Karpas-422 (cell line): ENCODE results near the gene MIDN. TPM values are rescaled to one million over a fixed set of nuclear protein-coding genes. Genes with fewer than 3 reads are reported as not detected.
"Not testable (repeated sequence)": the region's sequence is repeated elsewhere in the genome, so short reads cannot be mapped to it uniquely, and the experiment has no call there.

ENCODE experiments used
- DNase-seq: peaks from one replicate; pipeline ENCODE4 v3.0.0-alpha.2; 2015
- H2AFZ ChIP-seq: fragments of 200-600 bp; sonication (generic); 2 replicates; pipeline ENCODE4 v1.6.1; 2014; ENCODE audit warnings: antibody characterized with exemption, low read length, mixed read lengths
- H3K27ac ChIP-seq: fragments of 200-600 bp; sonication (generic); 2 replicates; pipeline ENCODE4 v1.5.1; 2014; ENCODE audit warnings: mild to moderate bottlenecking, low read length, moderate library complexity
- H3K27me3 ChIP-seq: fragments of 200-600 bp; sonication (generic); 2 replicates; pipeline ENCODE4 v1.6.1; 2014; ENCODE audit warnings: low read length, mixed read lengths
- H3K36me3 ChIP-seq: fragments of 200-600 bp; sonication (generic); 2 replicates; pipeline ENCODE4 v1.6.1; 2014; ENCODE audit warnings: low read length, mixed read lengths; ENCODE audit not compliant: insufficient read depth
- H3K4me1 ChIP-seq: fragments of 200-600 bp; sonication (generic); 2 replicates; pipeline ENCODE4 v1.6.1; 2014; ENCODE audit warnings: mild to moderate bottlenecking, low read length, mixed read lengths
- H3K4me2 ChIP-seq: fragments of 200-600 bp; sonication (generic); 2 replicates; pipeline ENCODE4 v1.6.1; 2014; ENCODE audit warnings: low read length, low read depth, mild to moderate bottlenecking; ENCODE audit not compliant: poor library complexity, severe bottlenecking
- H3K4me3 ChIP-seq: fragments of 200-600 bp; sonication (generic); 2 replicates; pipeline ENCODE4 v1.5.1; 2014; ENCODE audit warnings: mild to moderate bottlenecking, antibody characterized with exemption, low read length, mixed read lengths
- H3K79me2 ChIP-seq: fragments of 200-600 bp; sonication (generic); 2 replicates; pipeline ENCODE4 v1.6.1; 2014; ENCODE audit warnings: mild to moderate bottlenecking, low read length, mixed read lengths
- H3K9ac ChIP-seq: fragments of 200-600 bp; sonication (generic); 2 replicates; pipeline ENCODE4 v1.6.0; 2014; ENCODE audit warnings: low read length
- H3K9me2 ChIP-seq: fragments of 200-600 bp; sonication (generic), shearing (Covaris generic); replicated peaks from 2 replicates; pipeline ENCODE4 v1.6.0; 2014; ENCODE audit warnings: mild to moderate bottlenecking, low read length, moderate library complexity; ENCODE audit not compliant: insufficient read depth
- H3K9me3 ChIP-seq: fragments of 300-700, 200-600 bp; sonication (generic); 2 replicates; pipeline ENCODE4 v1.6.1; 2014; ENCODE audit warnings: low read length, mixed read lengths
- H4K20me1 ChIP-seq: fragments of 200-600 bp; sonication (generic); 2 replicates; pipeline ENCODE4 v1.6.1; 2014; ENCODE audit warnings: mild to moderate bottlenecking, antibody characterized with exemption, low read length, low read depth; ENCODE audit not compliant: insufficient read depth
- total RNA-seq: library from RNA; depleted of rRNA; stranded (reverse); fragments of >200 nt; shearing (Covaris generic); gene quantifications from 2 replicates; pipeline ENCODE4 v1.2.3, GENCODE V29; 2014; ENCODE audit warnings: low replicate concordance; rRNA removed

Gene MIDN
- total RNA-seq: 21.4 and 40.5 TPM in 2 replicates

- Histone ChIP-seq H3K79me2 (peaks cover 23% of the 10 kb centered on the region), H3K4me1 (peaks cover 57% of the 10 kb centered on the region), H4K20me1 (peaks cover 8% of the 10 kb centered on the region; the same call in 1 of the 2 replicates), H2AFZ (no peak within 1 kb of the TSS), H3K4me3 (peak within 1 kb of the TSS; percentile 86), H3K27ac (peak within 1 kb of the TSS; percentile 89), H3K9me3 (no peaks in the 10 kb centered on the region), H3K27me3 (no peaks in the 10 kb centered on the region), H3K36me3 (peaks cover 4% of the 10 kb centered on the region), H3K9ac (peak within 1 kb of the TSS; percentile 89), H3K9me2 (no peaks in the 10 kb centered on the region), H3K4me2 (peak within 1 kb of the TSS; percentile 80)
- peak; percentile 92 for DNase-seq
These were observed at the start of gene MIDN for GRCh38 chr19:1248139-1248785. Gene MIDN, plus strand, starts transcription at chr19:1248583. Its CDS starts 1,714 bp downstream, at chr19:1250297.

- Histone ChIP-seq H3K27me3 (no peaks in the 10 kb centered on the region), H4K20me1 (no peaks in the 10 kb centered on the region), H3K9ac (no peak overlapping the region), H3K9me2 (no peaks in the 10 kb centered on the region), H3K27ac (no peak overlapping the region), H3K9me3 (no peaks in the 10 kb centered on the region), H2AFZ (no peak overlapping the region), H3K36me3 (no peaks in the 10 kb centered on the region), H3K4me2 (no peak overlapping the region), H3K4me3 (no peak overlapping the region), H3K79me2 (no peaks in the 10 kb centered on the region), H3K4me1 (no peaks in the 10 kb centered on the region)
- no peak for DNase-seq
These were observed 48.9 kb upstream of the MIDN start for GRCh38 chr19:1199531-1199930.

GRCh38 chr19:1200614-1201013 lies 47.8 kb upstream of the MIDN start:
- not testable (repeated sequence) for H4K20me1 ChIP-seq, H3K4me1 ChIP-seq, H3K9me2 ChIP-seq, H3K27ac ChIP-seq, DNase-seq, H3K4me3 ChIP-seq, H3K36me3 ChIP-seq, H3K9ac ChIP-seq, H3K9me3 ChIP-seq, H3K4me2 ChIP-seq, H3K27me3 ChIP-seq, H2AFZ ChIP-seq, H3K79me2 ChIP-seq

GRCh38 chr19:1205114-1206099 lies 43.0 kb upstream of the MIDN start, which contains the start of gene STK11:
Gene STK11, plus strand, starts transcription at chr19:1205778. Its CDS starts 1,136 bp downstream, at chr19:1206914.
- H3K4me3 ChIP-seq: peak within 1 kb of the TSS; percentile 68
- H3K79me2 ChIP-seq: peaks cover 42% of the 10 kb centered on the region
- peak within 1 kb of the TSS; percentile 69 for H2AFZ ChIP-seq
- H3K9me3 ChIP-seq: no peaks in the 10 kb centered on the region
- H3K4me2 ChIP-seq: peak within 1 kb of the TSS; percentile 91
- DNase-seq: peak; percentile 99
- no peaks in the 10 kb centered on the region for H3K9me2 ChIP-seq
- peaks cover 12% of the 10 kb centered on the region for H3K4me1 ChIP-seq
- H4K20me1 ChIP-seq: peaks cover 17% of the 10 kb centered on the region
- peak within 1 kb of the TSS; percentile 64 for H3K27ac ChIP-seq
- peak within 1 kb of the TSS; percentile 72 for H3K9ac ChIP-seq
- H3K27me3 ChIP-seq: no peaks in the 10 kb centered on the region
- H3K36me3 ChIP-seq: peaks cover 4% of the 10 kb centered on the region; the same call in 1 of the 2 replicates

GRCh38 chr19:1206150-1206863 lies 42.1 kb upstream of the MIDN start:
- peaks cover 12% of the 10 kb centered on the region for H3K4me1 ChIP-seq
- peaks cover 4% of the 10 kb centered on the region; the same call in 1 of the 2 replicates for H3K36me3 ChIP-seq
- H3K27me3 ChIP-seq: no peaks in the 10 kb centered on the region
- DNase-seq: no peak
- no peaks in the 10 kb centered on the region for H3K9me3 ChIP-seq
- H3K9me2 ChIP-seq: no peaks in the 10 kb centered on the region
- peak overlapping the region; percentile 72 for H3K4me2 ChIP-seq
- peak overlapping the region; percentile 72 for H3K9ac ChIP-seq
- peaks cover 17% of the 10 kb centered on the region for H4K20me1 ChIP-seq
- peak overlapping the region; percentile 68 for H3K4me3 ChIP-seq
- H3K79me2 ChIP-seq: peaks cover 49% of the 10 kb centered on the region
- H3K27ac ChIP-seq: peak overlapping the region; percentile 64
- no peak overlapping the region for H2AFZ ChIP-seq

GRCh38 chr19:1206864-1207450 lies 41.4 kb upstream of the MIDN start:
- H3K27ac ChIP-seq: peak overlapping the region; percentile 64
- peaks cover 56% of the 10 kb centered on the region for H3K79me2 ChIP-seq
- H3K36me3 ChIP-seq: peaks cover 4% of the 10 kb centered on the region; the same call in 1 of the 2 replicates
- H3K4me1 ChIP-seq: peaks cover 12% of the 10 kb centered on the region
- H4K20me1 ChIP-seq: peaks cover 17% of the 10 kb centered on the region
- H3K27me3 ChIP-seq: no peaks in the 10 kb centered on the region
- peak overlapping the region; percentile 68 for H3K4me3 ChIP-seq
- DNase-seq: peak; percentile 76
- peak overlapping the region; percentile 72 for H3K4me2 ChIP-seq
- no peak overlapping the region for H2AFZ ChIP-seq
- H3K9me3 ChIP-seq: no peaks in the 10 kb centered on the region
- no peaks in the 10 kb centered on the region for H3K9me2 ChIP-seq
- H3K9ac ChIP-seq: peak overlapping the region; percentile 72

- not testable (repeated sequence) for H3K27me3 ChIP-seq, H3K9me3 ChIP-seq, H2AFZ ChIP-seq, H3K36me3 ChIP-seq, H3K27ac ChIP-seq, H3K4me2 ChIP-seq, H3K9ac ChIP-seq, H3K9me2 ChIP-seq, DNase-seq, H3K4me3 ChIP-seq
- Histone ChIP-seq H4K20me1 (peaks cover 21% of the 10 kb centered on the region), H3K79me2 (peaks cover 71% of the 10 kb centered on the region), H3K4me1 (peaks cover 17% of the 10 kb centered on the region)
These were observed 39.6 kb upstream of the MIDN start for GRCh38 chr19:1208830-1209229.
